Fibroblast of lung (primary cell): ENCODE measurements around the gene TERB1.

Experiments used
- EZH2 ChIP-seq: IDR thresholded peaks from 2 replicates; pipeline ENCODE4 v1.5.1; 2012; ENCODE audit warnings: low read length, control low read depth, mild to moderate bottlenecking; ENCODE audit errors: missing control alignments
- TF ChIP-seq, protein P1 (sequence below), 2 donors: IDR thresholded peaks in 1 of 2; conservative IDR thresholded peaks in 1 of 2; 1 replicate in 1 of 2; 2 replicates in 1 of 2; pipeline ENCODE4 v1.5.1; 2011 to 2012; ENCODE audit warnings: low read length in 2 of 2, control low read depth in 1 of 2, inconsistent platforms in 1 of 2, low read depth in 1 of 2, mild to moderate bottlenecking in 1 of 2

DNA sequence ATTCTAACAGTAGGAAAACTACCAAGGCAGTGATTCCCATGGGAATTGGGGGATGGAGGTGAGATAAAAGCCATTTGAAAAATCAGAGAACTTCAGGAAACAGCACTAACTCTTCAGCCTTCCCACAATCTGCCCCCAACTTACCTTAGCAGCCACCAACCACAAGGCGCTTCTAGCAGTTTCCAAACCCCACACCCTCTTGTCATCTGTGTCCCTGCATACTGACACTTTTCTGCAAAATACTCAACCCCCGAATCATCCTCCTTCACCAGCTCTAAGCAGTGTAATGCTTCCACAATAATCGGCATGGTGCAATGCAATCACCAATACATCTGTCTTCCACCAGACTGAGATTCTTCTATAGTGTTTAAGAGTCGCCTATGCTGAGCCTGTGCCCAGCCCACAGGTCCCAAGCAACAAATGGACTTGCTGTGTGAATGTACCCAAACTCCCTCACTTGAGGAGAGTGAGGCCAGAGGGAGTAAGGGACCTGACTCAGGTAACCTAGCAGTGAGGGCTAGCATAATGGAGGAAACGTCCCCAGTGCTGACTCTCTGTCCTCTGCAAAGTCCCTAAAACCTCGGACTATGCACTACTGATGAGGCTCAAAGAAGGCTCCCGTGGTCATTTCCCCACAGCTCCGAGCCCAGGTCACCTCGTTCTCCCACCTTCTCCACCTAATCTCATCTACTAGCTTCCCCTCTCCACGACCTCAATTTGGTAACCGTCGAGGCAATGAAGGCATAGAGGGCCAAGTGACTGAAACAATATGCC lies 50.9 kb downstream of the TERB1 start:
- TF ChIP-seq, protein P1, sequence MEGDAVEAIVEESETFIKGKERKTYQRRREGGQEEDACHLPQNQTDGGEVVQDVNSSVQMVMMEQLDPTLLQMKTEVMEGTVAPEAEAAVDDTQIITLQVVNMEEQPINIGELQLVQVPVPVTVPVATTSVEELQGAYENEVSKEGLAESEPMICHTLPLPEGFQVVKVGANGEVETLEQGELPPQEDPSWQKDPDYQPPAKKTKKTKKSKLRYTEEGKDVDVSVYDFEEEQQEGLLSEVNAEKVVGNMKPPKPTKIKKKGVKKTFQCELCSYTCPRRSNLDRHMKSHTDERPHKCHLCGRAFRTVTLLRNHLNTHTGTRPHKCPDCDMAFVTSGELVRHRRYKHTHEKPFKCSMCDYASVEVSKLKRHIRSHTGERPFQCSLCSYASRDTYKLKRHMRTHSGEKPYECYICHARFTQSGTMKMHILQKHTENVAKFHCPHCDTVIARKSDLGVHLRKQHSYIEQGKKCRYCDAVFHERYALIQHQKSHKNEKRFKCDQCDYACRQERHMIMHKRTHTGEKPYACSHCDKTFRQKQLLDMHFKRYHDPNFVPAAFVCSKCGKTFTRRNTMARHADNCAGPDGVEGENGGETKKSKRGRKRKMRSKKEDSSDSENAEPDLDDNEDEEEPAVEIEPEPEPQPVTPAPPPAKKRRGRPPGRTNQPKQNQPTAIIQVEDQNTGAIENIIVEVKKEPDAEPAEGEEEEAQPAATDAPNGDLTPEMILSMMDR (conservative IDR thresholded peaks at IDR 0.05 in 1 of 2, IDR thresholded peaks at IDR 0.05 in 1 of 2; ENCODE audit: low read depth in 1 of 2, low read length in 2 of 2): no peak
- TF ChIP-seq EZH2: no peak
